ENCODE results near the gene BCL3.
"Not testable (repeated sequence)": the region's sequence is repeated elsewhere in the genome, so short reads cannot be mapped to it uniquely, and the experiment has no call there.

The BCL3 gene

DNA sequence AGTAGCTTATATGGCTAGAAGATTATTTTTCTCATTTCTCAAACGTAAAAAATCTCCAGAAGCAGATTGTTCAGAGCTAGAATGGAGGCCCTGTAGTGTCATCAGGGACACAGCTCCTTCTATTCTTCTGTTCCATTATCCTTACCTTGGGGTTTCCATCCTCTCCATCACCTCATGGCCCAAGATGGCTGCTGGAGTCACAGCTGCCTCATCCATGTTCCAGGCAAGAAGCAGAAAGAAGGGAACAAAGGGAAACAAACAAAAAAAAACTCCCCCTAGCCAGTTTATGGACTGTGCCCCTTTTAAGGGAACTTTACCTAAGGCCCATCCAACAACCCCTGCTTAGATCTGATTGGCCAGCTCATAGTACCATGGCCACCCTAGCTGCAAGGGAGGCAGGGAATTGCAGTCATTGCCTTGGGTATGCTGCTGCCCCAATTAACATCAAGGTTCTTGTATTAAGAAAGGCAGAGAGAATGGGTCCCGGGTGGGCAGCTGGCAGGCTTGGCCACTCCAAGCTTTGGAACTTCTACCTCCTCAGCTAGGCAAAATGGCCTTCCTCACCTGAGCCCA, 33.8 kb upstream of the BCL3 start:
- no peak overlapping the region for H3K4me3 ChIP-seq (ENCODE audit: low read depth, low read length)
- no peak for DNase-seq (ENCODE audit: low read depth)
- TF ChIP-seq, protein P1, sequence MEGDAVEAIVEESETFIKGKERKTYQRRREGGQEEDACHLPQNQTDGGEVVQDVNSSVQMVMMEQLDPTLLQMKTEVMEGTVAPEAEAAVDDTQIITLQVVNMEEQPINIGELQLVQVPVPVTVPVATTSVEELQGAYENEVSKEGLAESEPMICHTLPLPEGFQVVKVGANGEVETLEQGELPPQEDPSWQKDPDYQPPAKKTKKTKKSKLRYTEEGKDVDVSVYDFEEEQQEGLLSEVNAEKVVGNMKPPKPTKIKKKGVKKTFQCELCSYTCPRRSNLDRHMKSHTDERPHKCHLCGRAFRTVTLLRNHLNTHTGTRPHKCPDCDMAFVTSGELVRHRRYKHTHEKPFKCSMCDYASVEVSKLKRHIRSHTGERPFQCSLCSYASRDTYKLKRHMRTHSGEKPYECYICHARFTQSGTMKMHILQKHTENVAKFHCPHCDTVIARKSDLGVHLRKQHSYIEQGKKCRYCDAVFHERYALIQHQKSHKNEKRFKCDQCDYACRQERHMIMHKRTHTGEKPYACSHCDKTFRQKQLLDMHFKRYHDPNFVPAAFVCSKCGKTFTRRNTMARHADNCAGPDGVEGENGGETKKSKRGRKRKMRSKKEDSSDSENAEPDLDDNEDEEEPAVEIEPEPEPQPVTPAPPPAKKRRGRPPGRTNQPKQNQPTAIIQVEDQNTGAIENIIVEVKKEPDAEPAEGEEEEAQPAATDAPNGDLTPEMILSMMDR (IDR thresholded peaks at IDR 0.05; ENCODE audit: low read depth, low read length, missing control alignments), result no peak

DNA sequence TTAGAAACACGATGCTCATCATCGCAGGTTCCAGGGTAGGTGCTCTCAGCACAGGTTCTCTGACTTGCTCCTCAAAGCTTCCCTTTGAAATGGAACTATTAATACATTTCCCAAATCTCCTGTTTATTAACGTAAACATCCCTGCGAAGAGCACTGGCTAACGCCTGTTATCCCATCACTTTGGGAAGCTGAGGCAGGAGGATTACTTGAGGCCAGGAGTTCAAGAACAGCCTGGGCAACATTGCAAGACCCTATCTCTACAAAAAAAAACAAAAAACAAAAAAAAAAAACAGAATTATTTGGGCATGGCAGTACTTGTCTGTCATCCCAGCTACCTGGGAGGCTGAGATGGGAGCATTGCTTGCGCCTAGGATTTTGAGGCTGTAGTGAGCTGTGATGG, 30.9 kb upstream of the BCL3 start:
- TF ChIP-seq, protein P1 (IDR thresholded peaks at IDR 0.05; ENCODE audit: low read depth, low read length, missing control alignments), result no peak
- no peak overlapping the region for H3K4me3 ChIP-seq (ENCODE audit: low read depth, low read length)
- no peak for DNase-seq (ENCODE audit: low read depth)

- TF ChIP-seq, protein P1 (IDR thresholded peaks at IDR 0.05; ENCODE audit: low read depth, low read length, missing control alignments), result no peak
- no peak for DNase-seq (ENCODE audit: low read depth)
- no peak overlapping the region for H3K4me3 ChIP-seq (ENCODE audit: low read depth, low read length)
Observed at GRCh38 chr19:44718441-44719261, 29.9 kb upstream of the BCL3 start.

GRCh38 chr19:44719262-44719701, 29.2 kb upstream of the BCL3 start:
- TF ChIP-seq, protein P1 (IDR thresholded peaks at IDR 0.05; ENCODE audit: low read depth, low read length, missing control alignments), result no peak
- DNase-seq (ENCODE audit: low read depth), result no peak
- no peak overlapping the region for H3K4me3 ChIP-seq (ENCODE audit: low read depth, low read length)

GRCh38 chr19:44720396-44720795, 28.1 kb upstream of the BCL3 start:
- H3K4me3 ChIP-seq (ENCODE audit: low read depth, low read length); DNase-seq (ENCODE audit: low read depth): not testable (repeated sequence)

GRCh38 chr19:44720945-44721344, 27.6 kb upstream of the BCL3 start:
- TF ChIP-seq, protein P1 (IDR thresholded peaks at IDR 0.05; ENCODE audit: low read depth, low read length, missing control alignments), result no peak
- no peak for DNase-seq (ENCODE audit: low read depth)
- no peak overlapping the region for H3K4me3 ChIP-seq (ENCODE audit: low read depth, low read length)

- DNase-seq (ENCODE audit: low read depth); H3K4me3 ChIP-seq (ENCODE audit: low read depth, low read length): not testable (repeated sequence)
Observed at GRCh38 chr19:44721369-44721768, 27.1 kb upstream of the BCL3 start.
